HEK293T (cell line): Measurements from ENCODE around the gene ZNF789.
A peak's percentile ranks its signal among the peaks of the same experiment; 100 is the strongest.
"Not testable (repeated sequence)": the region's sequence is repeated elsewhere in the genome, so short reads cannot be mapped to it uniquely, and the experiment has no call there.

Source experiments
- CTCF ChIA-PET: fragments of 350-600 bp; formaldehyde crosslinking; extraction: SDS; loops from one replicate; lab custom pipeline; 2021; ENCODE audit warnings: antibody characterized with exemption, inconsistent platforms; lab: Yijun Ruan, JAX
- POLR2A ChIA-PET: fragments of 350-600 bp; formaldehyde crosslinking; extraction: SDS; loops from one replicate; lab custom pipeline; 2020; ENCODE audit warnings: antibody characterized with exemption, inconsistent platforms; lab: Yijun Ruan, JAX
- DNase-seq: peaks from one replicate; pipeline ENCODE4 v3.0.0; 2012; ENCODE audit warnings: mixed read lengths; ENCODE audit errors: extremely low spot score
- ARNT ChIP-seq: fragments of 450-650 bp; IDR thresholded peaks from 2 replicates; pipeline ENCODE4 v1.6.1; 2017; ENCODE audit warnings: mild to moderate bottlenecking
- BHLHE40 ChIP-seq: fragments of 450-650 bp; IDR thresholded peaks from 2 replicates; pipeline ENCODE4 v1.6.1; 2016; ENCODE audit warnings: mild to moderate bottlenecking, moderate library complexity, borderline replicate concordance
- CTBP1 ChIP-seq: fragments of 450-650 bp; IDR thresholded peaks from 2 replicates; pipeline ENCODE4 v1.6.1; 2016; ENCODE audit warnings: borderline replicate concordance
- ELF4 ChIP-seq: fragments of 450-650 bp; IDR thresholded peaks from 2 replicates; pipeline ENCODE4 v1.6.1; 2017; ENCODE audit warnings: antibody characterized with exemption
- FOXA1 ChIP-seq: fragments of 450-650 bp; IDR thresholded peaks from 2 replicates; pipeline ENCODE4 v1.6.1; 2016; ENCODE audit warnings: mild to moderate bottlenecking
- FOXK2 ChIP-seq: fragments of 450-650 bp; IDR thresholded peaks from 2 replicates; pipeline ENCODE4 v1.6.1; 2016; ENCODE audit warnings: mild to moderate bottlenecking
- FOXM1 ChIP-seq: fragments of 450-650 bp; IDR thresholded peaks from 2 replicates; pipeline ENCODE4 v1.6.1; 2017; ENCODE audit warnings: mild to moderate bottlenecking, borderline replicate concordance
- HDGF ChIP-seq: fragments of 450-650 bp; IDR thresholded peaks from 2 replicates; pipeline ENCODE4 v1.6.1; 2017; ENCODE audit warnings: antibody characterized with exemption, borderline replicate concordance
- L3MBTL2 ChIP-seq: fragments of 450-650 bp; conservative IDR thresholded peaks from 2 replicates; pipeline ENCODE4 v1.6.1; 2016; ENCODE audit warnings: mild to moderate bottlenecking
- LEF1 ChIP-seq: fragments of 450-650 bp; IDR thresholded peaks from 2 replicates; pipeline ENCODE4 v1.6.1; 2017; ENCODE audit warnings: mild to moderate bottlenecking, borderline replicate concordance
- NFRKB ChIP-seq: fragments of 450-650 bp; IDR thresholded peaks from 2 replicates; pipeline ENCODE4 v1.6.1; 2016; ENCODE audit warnings: mild to moderate bottlenecking, moderate library complexity
- SP1 ChIP-seq: fragments of 450-650 bp; IDR thresholded peaks from 2 replicates; pipeline ENCODE4 v1.6.1; 2017
- SUZ12 ChIP-seq: fragments of 450-650 bp; IDR thresholded peaks from 2 replicates; pipeline ENCODE4 v1.6.1; 2016; ENCODE audit warnings: mild to moderate bottlenecking
- TARDBP ChIP-seq: fragments of 450-650 bp; IDR thresholded peaks from 2 replicates; pipeline ENCODE4 v1.6.1; 2016
- ZNF384 ChIP-seq: fragments of 450-650 bp; IDR thresholded peaks from 2 replicates; pipeline ENCODE4 v1.6.1; 2016
- TF ChIP-seq, protein P1 (sequence below): fragments of 450-650 bp; IDR thresholded peaks from 2 replicates; pipeline ENCODE4 v1.6.1; 2016

The ZNF789 gene

GRCh38 chr7:99498546-99498944 lies 25.9 kb downstream of the ZNF789 start:
- ChIA-PET CTCF (no interaction called here), POLR2A (interaction anchor here (0.9 kb wide), 1 partner anchor 118 kb away, joined by 3 read pairs; the partner anchor contains the start of gene ZSCAN25)
- TF ChIP-seq HDGF: no peak
- TF ChIP-seq TARDBP: no peak
- no peak for TF ChIP-seq ARNT
- TF ChIP-seq, protein P1, sequence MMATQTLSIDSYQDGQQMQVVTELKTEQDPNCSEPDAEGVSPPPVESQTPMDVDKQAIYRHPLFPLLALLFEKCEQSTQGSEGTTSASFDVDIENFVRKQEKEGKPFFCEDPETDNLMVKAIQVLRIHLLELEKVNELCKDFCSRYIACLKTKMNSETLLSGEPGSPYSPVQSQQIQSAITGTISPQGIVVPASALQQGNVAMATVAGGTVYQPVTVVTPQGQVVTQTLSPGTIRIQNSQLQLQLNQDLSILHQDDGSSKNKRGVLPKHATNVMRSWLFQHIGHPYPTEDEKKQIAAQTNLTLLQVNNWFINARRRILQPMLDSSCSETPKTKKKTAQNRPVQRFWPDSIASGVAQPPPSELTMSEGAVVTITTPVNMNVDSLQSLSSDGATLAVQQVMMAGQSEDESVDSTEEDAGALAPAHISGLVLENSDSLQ: no peak
- TF ChIP-seq L3MBTL2: no peak
- TF ChIP-seq LEF1: no peak
- TF ChIP-seq SP1: no peak
- TF ChIP-seq SUZ12: no peak
- TF ChIP-seq NFRKB: no peak
- TF ChIP-seq FOXA1: no peak
- TF ChIP-seq ELF4: no peak
- TF ChIP-seq FOXK2: no peak
- peak; percentile 23 for DNase-seq

DNA sequence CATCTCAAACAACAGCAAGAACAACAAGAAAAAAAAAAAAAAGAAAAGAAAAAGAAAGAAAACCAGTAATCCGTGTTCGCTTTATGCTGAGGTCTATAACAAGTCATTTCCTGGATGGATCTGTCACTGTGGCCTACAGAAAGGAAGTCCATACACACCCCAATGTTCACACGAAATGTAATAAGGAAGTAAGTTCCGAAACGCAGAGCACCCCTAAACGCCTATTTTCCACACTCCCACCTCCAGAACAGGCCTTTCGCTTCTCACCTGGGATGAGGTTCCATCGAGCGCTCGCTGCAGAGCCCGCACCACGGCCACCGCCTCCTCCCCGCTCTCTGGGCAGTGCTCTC lies 26.7 kb downstream of the ZNF789 start:
- CTCF ChIA-PET: no interaction called here

GRCh38 chr7:99499721-99500636 lies 27.3 kb downstream of the ZNF789 start, which contains the start of gene ZNF394:
Gene ZNF394 (minus strand): TSS chr7:99500281. CDS start chr7:99500093, 188 bp downstream.
- peak; percentile 86 for DNase-seq
- CTCF ChIA-PET: no interaction called here
- peak; percentile 63 for TF ChIP-seq ELF4
- TF ChIP-seq TARDBP: no peak
- TF ChIP-seq L3MBTL2: peak; percentile 60; the same call in 1 of the 2 replicates
- TF ChIP-seq, protein P1: no peak
- TF ChIP-seq CTBP1: 0 out of 2 replicates have a peak, but pooled peaks have one; percentile 37
- POLR2A ChIA-PET: interaction anchor here (0.6 to 2.0 kb wide), 15 partner anchors 9 to 602 kb away, joined by 3 to 12 read pairs (median 5); partner anchors contain the start of genes CPSF4, FAM200A, PTCD1 and ZNF655

More for the DNA sequence above, 26.7 kb downstream of the ZNF789 start:
- TF ChIP-seq ELF4: no peak
- no peak for TF ChIP-seq BHLHE40
- no peak for TF ChIP-seq FOXM1
- no peak for TF ChIP-seq SP1
- TF ChIP-seq CTBP1: no peak
- TF ChIP-seq NFRKB: no peak
- no peak for TF ChIP-seq TARDBP
- POLR2A ChIA-PET: interaction anchor here (1.2 to 2.0 kb wide), 7 partner anchors 9 to 61 kb away, joined by 3 to 12 read pairs (median 6); partner anchors contain the start of genes CPSF4, FAM200A, PTCD1 and ZNF655
- DNase-seq: no peak

DNA sequence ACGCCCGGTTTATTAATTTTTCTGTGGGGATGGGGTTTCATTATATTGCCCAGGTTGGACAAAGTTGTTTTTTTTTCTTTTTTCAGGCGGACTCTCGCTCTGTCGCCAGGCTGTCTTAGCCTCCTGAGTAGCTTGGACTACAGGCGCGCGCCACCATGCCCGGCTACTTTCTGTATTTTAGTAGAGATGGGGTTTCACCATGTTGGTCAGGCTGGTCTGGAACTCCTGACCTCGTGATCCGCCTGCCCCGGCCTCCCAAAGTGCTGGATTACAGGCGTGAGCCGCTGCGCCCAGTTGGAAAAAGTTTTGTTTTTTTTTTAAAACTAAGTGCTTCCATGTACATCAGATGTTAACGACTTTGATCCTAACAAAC lies 27.9 kb downstream of the ZNF789 start:
- TF ChIP-seq ZNF384 (no peak), SP1 (no peak), FOXK2 (no peak), CTBP1 (no peak), FOXM1 (no peak), LEF1 (no peak), BHLHE40 (no peak), L3MBTL2 (no peak), NFRKB (no peak)
- no peak for DNase-seq
- ChIA-PET CTCF (no interaction called here), POLR2A (interaction anchor here (0.7 to 2.0 kb wide), 13 partner anchors 10 to 116 kb away, joined by 3 to 12 read pairs (median 5); partner anchors contain the start of genes CPSF4, FAM200A, PTCD1 and ZNF655)

GRCh38 chr7:99501236-99501635 lies 28.5 kb downstream of the ZNF789 start:
- CTCF ChIA-PET: interaction anchor here (0.6 kb wide), 1 partner anchor 58 kb away, joined by 3 read pairs; no protein-coding TSS in a partner anchor
- POLR2A ChIA-PET: interaction anchor here (1.2 to 2.0 kb wide), 3 partner anchors 15 to 56 kb away, joined by 3 to 8 read pairs (median 6); partner anchors contain the start of genes FAM200A and ZNF655
- DNase-seq: not testable (repeated sequence)

- ChIA-PET CTCF (no interaction called here), POLR2A (interaction anchor here (0.6 to 2.0 kb wide), 13 partner anchors 12 to 511 kb away, joined by 3 to 15 read pairs (median 4); partner anchors contain the start of genes ATP5MF, BUD31, CPSF4 and FAM200A)
- TF ChIP-seq ELF4: no peak
- TF ChIP-seq, protein P1: no peak
- no peak for TF ChIP-seq FOXM1
- TF ChIP-seq SUZ12: no peak
- TF ChIP-seq LEF1: no peak
- no peak for TF ChIP-seq ZNF384
- TF ChIP-seq CTBP1: no peak
- peak; percentile 90 for DNase-seq
Measured at GRCh38 chr7:99504281-99504602, 31.6 kb downstream of the ZNF789 start.
